Thyroid gland (tissue), 4 donors: Measurements from ENCODE around the gene PDZD2.

ENCODE experiments used
- POLR2A ChIP-seq, 2 donors: fragments of 450-650 bp; IDR thresholded peaks; one replicate each; pipeline ENCODE4 v1.6.1; 2017; ENCODE audit warnings: antibody characterized with exemption in 2 of 2, mild to moderate bottlenecking in 2 of 2, moderate library complexity in 1 of 2
- TF ChIP-seq, protein P1 (sequence below), 6 experiments: fragments of 200-600 bp in 3 of 6; fragments of 450-650 bp in 3 of 6; sonication (generic) in 3 of 6; IDR thresholded peaks; one replicate each; pipeline ENCODE4 v1.5.1; 2016 to 2019; ENCODE audit warnings: antibody characterized with exemption in 6 of 6, mild to moderate bottlenecking in 2 of 6, inconsistent platforms in 1 of 6, moderate library complexity in 1 of 6

DNA sequence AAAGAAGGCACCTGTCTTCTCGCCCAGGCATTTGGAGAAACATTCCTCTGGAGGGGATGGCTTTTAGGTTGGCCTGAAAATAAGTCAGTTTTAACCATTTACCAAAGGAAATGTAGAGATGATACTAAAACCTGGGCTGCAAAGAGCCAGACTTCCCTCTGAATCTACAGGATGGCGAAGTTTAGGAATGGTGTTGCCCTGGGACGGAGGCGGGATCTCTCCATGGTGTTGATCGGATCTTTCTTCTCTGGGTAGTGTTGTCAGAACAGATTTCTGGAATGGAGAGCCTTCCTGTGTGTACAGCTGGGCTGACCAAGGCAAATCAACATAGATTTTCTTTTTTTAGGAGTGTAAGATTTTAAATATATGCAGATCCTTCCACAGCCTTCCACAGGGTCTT lies 159.2 kb downstream of the PDZD2 start:
- TF ChIP-seq, protein P1, sequence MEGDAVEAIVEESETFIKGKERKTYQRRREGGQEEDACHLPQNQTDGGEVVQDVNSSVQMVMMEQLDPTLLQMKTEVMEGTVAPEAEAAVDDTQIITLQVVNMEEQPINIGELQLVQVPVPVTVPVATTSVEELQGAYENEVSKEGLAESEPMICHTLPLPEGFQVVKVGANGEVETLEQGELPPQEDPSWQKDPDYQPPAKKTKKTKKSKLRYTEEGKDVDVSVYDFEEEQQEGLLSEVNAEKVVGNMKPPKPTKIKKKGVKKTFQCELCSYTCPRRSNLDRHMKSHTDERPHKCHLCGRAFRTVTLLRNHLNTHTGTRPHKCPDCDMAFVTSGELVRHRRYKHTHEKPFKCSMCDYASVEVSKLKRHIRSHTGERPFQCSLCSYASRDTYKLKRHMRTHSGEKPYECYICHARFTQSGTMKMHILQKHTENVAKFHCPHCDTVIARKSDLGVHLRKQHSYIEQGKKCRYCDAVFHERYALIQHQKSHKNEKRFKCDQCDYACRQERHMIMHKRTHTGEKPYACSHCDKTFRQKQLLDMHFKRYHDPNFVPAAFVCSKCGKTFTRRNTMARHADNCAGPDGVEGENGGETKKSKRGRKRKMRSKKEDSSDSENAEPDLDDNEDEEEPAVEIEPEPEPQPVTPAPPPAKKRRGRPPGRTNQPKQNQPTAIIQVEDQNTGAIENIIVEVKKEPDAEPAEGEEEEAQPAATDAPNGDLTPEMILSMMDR (IDR thresholded peaks at IDR 0.05) = no peak
- TF ChIP-seq POLR2A (IDR thresholded peaks at IDR 0.05) = no peak
